ENCODE measurements around the gene BBS9. TPM values are rescaled to one million over a fixed set of nuclear protein-coding genes. Genes with fewer than 3 reads are reported as not detected.

The BBS9 gene
- polyA plus RNA-seq, 1 donor from 2014 or later: 9.8 TPM

GRCh38 chr7:33369888-33370287 lies 240.5 kb downstream of the BBS9 start:
- H2AFZ ChIP-seq (ENCODE audit: low read depth, low read length): no peak overlapping the region
- no peaks in the 10 kb centered on the region for H3K9me3 ChIP-seq (ENCODE audit: low read length)
- TF ChIP-seq EP300 (conservative IDR thresholded peaks at IDR 0.05; ENCODE audit: poor library complexity, severe bottlenecking) (no peak), EZH2 (IDR thresholded peaks at IDR 0.05; ENCODE audit: borderline replicate concordance, insufficient read depth, low read length, poor library complexity, severe bottlenecking) (no peak), CTCF (IDR thresholded peaks at IDR 0.05; ENCODE audit: poor library complexity, severe bottlenecking) (no peak), RAD21 (conservative IDR thresholded peaks at IDR 0.05) (no peak), MXI1 (conservative IDR thresholded peaks at IDR 0.05; ENCODE audit: poor library complexity, severe bottlenecking) (no peak), TAF1 (IDR thresholded peaks at IDR 0.05; ENCODE audit: low read depth) (no peak), POLR2AphosphoS5 (IDR thresholded peaks at IDR 0.05) (no peak), SMC3 (conservative IDR thresholded peaks at IDR 0.05; ENCODE audit: poor library complexity) (no peak), REST (IDR thresholded peaks at IDR 0.05; ENCODE audit: borderline replicate concordance) (no peak)
- no peak overlapping the region for H3K9ac ChIP-seq (ENCODE audit: low read length)
- H3K4me3 ChIP-seq (ENCODE audit: low read length): no peak overlapping the region
- no peaks in the 10 kb centered on the region for H3K27me3 ChIP-seq (ENCODE audit: insufficient read depth, low read depth, low read length)
- H3K79me2 ChIP-seq (replicated peaks; ENCODE audit: insufficient read depth, low read length): no peaks in the 10 kb centered on the region
- H3K9me2 ChIP-seq (ENCODE audit: insufficient read depth, low read length): no peaks in the 10 kb centered on the region
- H3K27ac ChIP-seq (ENCODE audit: low read length): no peak overlapping the region
- no peaks in the 10 kb centered on the region for H3F3A ChIP-seq (ENCODE audit: insufficient read depth, low read length, poor library complexity, severe bottlenecking)
- no peak overlapping the region for H3K4me2 ChIP-seq (ENCODE audit: low read length)
- no peaks in the 10 kb centered on the region for H4K20me1 ChIP-seq (ENCODE audit: insufficient read depth)
- no peaks in the 10 kb centered on the region for H3K36me3 ChIP-seq (ENCODE audit: insufficient read depth, low read length)

- H3K4me2 ChIP-seq (ENCODE audit: low read length): no peak overlapping the region
- no peak overlapping the region for H3K9ac ChIP-seq (ENCODE audit: low read length)
- no peaks in the 10 kb centered on the region for H3F3A ChIP-seq (ENCODE audit: insufficient read depth, low read length, poor library complexity, severe bottlenecking)
- no peaks in the 10 kb centered on the region for H3K9me3 ChIP-seq (ENCODE audit: low read length)
- TF ChIP-seq EZH2 (IDR thresholded peaks at IDR 0.05; ENCODE audit: borderline replicate concordance, insufficient read depth, low read length, poor library complexity, severe bottlenecking) (no peak), POLR2AphosphoS5 (IDR thresholded peaks at IDR 0.05) (no peak), RAD21 (conservative IDR thresholded peaks at IDR 0.05) (no peak), EP300 (conservative IDR thresholded peaks at IDR 0.05; ENCODE audit: poor library complexity, severe bottlenecking) (no peak), SMC3 (conservative IDR thresholded peaks at IDR 0.05; ENCODE audit: poor library complexity) (no peak), REST (IDR thresholded peaks at IDR 0.05; ENCODE audit: borderline replicate concordance) (no peak), TAF1 (IDR thresholded peaks at IDR 0.05; ENCODE audit: low read depth) (no peak), CTCF (IDR thresholded peaks at IDR 0.05; ENCODE audit: poor library complexity, severe bottlenecking) (no peak), MXI1 (conservative IDR thresholded peaks at IDR 0.05; ENCODE audit: poor library complexity, severe bottlenecking) (no peak)
- no peaks in the 10 kb centered on the region for H3K27me3 ChIP-seq (ENCODE audit: insufficient read depth, low read depth, low read length)
- H4K20me1 ChIP-seq (ENCODE audit: insufficient read depth): no peaks in the 10 kb centered on the region
- no peaks in the 10 kb centered on the region for H3K36me3 ChIP-seq (ENCODE audit: insufficient read depth, low read length)
- no peak overlapping the region for H3K27ac ChIP-seq (ENCODE audit: low read length)
- no peaks in the 10 kb centered on the region for H3K79me2 ChIP-seq (replicated peaks; ENCODE audit: insufficient read depth, low read length)
- no peak overlapping the region for H3K4me3 ChIP-seq (ENCODE audit: low read length)
- H2AFZ ChIP-seq (ENCODE audit: low read depth, low read length): no peak overlapping the region
- H3K9me2 ChIP-seq (ENCODE audit: insufficient read depth, low read length): no peaks in the 10 kb centered on the region
These were observed 243.8 kb downstream of the BBS9 start for GRCh38 chr7:33373195-33373594.

All from neural cell (in vitro differentiated cells).